ENCODE measurements around the gene SGTB.

The SGTB gene, protein sequence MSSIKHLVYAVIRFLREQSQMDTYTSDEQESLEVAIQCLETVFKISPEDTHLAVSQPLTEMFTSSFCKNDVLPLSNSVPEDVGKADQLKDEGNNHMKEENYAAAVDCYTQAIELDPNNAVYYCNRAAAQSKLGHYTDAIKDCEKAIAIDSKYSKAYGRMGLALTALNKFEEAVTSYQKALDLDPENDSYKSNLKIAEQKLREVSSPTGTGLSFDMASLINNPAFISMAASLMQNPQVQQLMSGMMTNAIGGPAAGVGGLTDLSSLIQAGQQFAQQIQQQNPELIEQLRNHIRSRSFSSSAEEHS

DNA sequence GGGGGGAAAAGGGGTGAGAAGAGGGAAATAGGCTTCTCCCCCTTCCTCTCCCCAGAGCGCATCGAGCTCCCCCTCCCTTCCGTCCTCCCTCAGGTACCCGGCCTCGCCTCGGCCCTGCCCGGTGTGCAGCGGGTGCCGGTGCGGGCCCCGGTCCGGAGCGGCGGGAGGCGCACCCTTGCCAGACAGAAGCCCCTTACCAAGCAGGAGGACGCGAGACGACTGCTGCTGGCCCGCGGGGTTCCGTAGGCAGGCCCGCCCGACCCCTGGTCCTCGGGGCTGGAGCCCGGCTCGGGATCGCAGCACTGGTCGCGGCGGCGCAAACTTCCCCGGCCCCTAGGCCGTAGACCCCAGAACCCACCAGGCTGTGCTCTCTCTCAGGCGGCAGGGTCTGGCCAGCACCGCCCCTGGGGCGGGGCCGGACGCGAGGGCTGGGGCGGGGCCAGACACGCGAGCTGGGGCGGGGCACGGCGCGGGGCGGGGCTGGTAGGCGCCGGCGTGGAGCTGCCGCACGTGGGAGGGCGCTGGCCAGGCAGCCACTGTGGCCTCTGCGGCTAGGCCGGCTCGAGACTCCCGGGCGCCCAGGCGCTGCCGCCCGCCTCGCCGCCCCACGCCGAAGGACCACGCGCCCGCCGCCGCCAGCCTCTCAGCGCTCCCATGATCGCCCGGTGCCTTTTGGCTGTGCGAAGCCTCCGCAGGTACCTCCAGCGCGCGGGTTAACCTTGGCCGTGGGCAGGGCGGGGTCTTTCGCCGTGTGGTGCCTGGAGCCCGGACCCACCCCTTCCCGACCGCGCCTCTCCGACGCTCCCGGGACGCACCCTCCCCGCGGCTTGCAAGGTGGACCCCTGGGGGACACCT, at the start of gene SGTB, which contains the start of gene NLN:
Gene SGTB, minus strand, starts transcription at position 390 of the 855 bp plus-strand sequence. CDS start 1,302 bp downstream, outside the sequence.
Gene NLN, plus strand, starts transcription at position 486 of the 855 bp plus-strand sequence. Its CDS starts 169 bp downstream, at position 655.
- peak; percentile 95 for DNase-seq

DNA sequence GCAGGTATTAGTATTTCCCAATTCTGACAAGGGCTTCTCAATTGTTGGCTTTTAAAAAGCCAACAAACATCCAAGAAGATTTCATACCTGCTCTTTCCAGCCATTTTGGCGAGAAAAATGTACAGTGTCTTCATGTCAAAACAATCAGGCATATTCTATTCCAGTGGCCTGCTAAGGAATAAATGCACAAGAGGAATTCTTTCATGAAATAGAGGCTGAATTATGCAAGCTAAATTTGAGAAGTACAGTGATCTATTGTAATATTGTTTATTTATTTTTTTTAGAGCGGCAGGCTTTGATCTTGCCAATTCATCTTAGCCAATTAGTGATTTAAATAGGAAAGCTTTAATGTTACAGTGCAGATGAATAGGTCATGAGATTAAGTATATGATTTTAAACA, 49.4 kb upstream of the SGTB start:
- DNase-seq = no peak

DNA sequence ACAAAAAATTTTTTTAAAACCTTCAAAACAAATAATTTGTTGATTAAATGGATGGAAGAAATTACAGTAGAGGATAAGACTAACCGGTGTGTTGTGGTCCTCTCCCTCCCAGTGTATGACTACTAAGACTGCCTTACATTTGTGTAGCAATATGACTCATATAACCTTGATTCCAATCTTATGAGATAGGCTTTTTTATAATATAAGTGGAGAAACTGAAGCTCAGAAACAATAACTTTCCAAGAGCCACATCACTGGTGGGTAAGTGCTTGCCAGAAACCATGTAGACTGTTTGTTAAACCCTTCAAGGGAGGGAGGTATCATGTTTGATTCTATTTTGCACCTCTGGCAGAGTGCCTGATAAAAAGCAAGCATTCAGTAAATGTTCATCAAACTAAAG, 47.6 kb upstream of the SGTB start:
- no peak for DNase-seq

DNA sequence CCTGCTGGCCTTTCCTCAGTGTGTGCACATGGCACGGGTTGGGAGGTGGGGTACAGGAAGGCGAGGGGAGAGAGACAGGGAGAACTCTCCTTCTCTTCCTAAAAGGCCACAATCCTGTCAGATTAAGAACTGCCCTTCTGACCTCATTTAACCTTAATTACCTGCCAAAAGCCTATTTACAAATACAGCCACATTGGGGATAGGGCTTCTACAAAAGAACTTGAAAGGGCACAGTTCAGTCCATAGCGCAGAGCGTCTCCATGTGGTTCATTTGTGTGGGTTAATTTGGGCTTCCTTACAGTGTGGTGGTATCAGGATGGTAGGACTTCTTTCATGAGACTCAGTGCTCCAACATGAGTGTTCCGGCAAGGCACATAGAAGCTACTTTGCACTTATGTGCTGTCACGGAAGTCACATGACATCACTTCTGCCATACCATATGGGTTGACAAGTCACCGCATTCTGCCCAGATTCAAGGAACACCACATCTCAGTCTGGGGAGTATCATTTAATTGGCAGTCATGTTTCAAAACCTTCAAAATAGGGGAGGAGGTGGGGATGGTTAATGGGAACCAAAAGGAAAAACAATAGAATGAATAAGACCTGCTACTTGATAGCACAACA, 46.9 kb upstream of the SGTB start:
- DNase-seq = no peak

DNA sequence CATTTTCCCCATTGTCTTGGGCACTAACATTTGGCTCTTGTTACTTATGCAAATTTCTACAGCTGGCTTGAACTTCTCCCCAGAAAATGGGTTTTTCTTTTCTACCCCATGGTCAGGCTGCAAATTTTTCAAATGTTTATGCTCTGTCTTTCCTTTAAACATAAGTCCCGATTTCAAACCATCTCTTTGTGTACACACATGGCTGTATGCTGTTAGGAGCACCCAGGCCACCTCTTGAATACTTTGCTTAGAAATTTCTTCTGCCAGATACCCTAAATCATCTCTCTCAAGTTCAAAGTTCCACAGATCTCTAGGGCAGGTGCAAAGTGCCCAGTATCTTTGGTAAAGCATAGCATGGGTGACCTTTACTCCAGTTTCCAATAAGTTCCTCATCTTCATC, 45.7 kb upstream of the SGTB start:
- DNase-seq = no peak

DNA sequence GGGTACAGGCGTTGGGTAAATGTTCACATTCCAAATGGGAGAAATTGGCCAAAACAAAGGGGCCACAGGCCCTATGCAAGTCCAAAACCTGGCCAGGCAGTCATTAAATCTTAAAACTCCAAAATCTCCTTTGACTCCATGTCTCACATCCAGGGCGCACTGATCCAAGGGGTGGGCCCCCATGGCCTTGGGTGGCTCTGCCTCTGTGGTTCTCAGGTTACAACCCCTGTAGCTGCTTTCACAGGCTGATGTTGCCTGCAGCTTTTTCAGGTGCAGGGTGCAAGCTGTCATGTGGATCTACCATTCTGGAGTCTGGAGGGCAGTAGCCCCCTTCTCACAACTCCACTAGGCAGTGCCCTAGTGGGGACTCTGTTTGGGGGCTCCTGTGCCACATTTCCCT, 44.9 kb upstream of the SGTB start:
- no peak for DNase-seq

DNA sequence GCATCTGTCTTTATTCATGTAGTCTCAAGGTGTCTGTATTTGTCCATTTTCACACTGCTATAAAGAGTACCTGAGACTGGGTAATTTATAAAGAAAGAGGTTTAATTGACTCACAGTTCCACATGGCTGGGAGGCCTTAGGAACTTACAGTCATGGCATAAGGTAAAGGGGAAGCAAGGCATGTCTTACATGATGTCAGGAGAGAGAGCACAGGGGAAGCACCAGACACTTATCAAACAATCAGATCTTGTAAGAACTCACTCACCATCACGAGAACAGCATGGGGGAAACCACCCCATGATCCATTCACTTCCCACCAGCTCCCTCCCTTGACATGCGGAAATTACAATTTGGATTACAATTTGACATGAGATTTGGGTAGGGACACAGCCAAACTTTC, 44.3 kb upstream of the SGTB start:
- DNase-seq = peak; percentile 7

DNA sequence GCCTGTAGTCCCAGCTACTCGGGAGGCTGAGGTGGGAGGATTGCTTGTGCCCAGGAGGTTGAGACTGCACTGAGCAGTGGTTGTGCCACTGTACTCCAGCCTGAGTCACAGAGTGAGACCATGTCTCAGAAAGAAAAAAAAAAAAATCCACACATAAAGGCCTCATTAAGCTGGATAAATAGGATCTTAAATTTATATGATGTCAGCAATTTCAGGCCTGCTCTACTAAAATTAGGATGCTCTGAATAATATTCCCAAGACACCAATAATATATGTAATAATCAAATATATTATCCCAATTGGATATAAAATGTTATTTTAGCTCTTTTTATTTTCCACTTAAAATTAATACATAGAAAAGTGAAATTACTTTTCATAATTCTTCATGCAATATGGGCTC, 43.7 kb upstream of the SGTB start:
- DNase-seq = no peak

DNA sequence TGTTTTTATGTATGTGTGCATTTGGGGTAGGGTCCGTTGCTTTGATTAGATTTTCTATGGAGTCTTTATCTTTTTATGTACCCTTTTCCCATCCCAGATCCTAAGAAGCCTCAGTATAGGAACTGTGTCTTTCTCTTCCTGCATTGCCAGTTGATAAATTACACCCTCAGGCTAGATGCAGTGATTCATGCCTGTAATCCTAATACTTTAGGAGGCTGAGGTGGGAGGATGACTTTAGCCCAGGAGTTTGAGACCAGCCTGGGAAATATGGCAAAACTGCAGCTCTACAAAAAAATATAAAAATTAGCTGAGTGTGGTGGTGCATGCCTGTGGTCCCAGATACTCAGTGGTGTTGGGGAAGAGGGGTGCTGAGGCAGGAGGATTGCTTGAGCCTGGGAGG, 40.3 kb upstream of the SGTB start:
- DNase-seq = no peak

DNA sequence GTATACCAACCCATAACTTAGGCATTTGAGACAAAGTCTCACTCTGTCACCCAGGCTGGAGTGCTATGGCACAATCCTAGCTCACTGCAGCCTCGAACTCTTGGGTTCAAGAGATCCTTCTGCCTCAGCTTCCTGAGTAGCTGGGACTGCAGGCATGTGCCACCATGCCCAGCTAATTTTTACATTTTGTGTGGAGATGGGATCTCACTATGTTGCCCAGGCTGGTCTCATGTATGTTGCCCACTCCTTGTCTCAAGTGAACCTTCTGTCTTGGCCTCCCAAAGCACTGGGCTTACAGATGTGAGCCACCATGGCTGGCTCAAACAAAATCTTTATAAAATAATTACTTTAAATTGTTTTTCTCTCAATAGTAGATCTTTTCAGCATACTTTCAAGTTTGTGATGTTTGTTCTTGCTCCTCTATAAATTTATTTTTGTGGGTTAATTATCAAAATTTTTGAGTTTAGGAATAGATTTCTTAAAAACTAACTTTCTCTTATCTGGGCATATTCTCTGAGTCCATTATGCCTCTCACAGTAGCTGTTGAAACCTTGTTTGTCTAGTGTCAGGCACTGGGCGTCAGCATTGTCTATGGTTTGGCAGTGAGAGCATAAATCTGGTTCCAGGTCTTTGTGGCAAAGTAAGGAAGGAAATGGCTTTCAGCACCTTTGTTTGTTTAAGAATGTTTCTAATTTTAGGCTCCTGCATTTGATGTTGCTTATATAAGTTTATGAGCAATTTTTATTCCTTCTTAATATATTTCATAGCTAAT, 38.8 kb upstream of the SGTB start:
- no peak for DNase-seq

DNA sequence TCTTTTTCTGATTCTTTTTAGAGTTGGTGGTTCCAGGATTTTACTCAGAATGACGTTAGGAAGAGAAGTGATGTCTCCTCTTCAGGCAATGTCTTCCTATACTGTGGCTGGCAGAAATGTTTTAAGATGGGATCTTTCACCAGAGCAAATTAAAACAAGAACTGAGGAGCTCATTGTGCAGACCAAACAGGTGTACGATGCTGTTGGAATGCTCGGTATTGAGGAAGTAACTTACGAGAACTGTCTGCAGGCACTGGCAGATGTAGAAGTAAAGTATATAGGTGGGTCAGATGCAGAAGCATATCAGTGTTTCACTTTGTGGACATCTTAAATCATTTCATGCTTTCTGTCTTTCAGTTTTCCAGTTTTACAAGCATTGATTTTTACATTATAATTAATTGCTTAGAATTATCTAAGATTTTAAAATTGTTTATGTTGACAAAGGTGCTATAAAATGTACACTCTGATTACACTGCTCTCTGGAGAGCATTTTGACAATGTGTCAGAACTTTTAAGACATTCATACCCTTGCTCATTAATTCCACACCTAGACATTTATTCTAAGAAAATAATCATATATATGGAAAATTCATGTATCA, 36.7 kb upstream of the SGTB start:
- DNase-seq = no peak

DNA sequence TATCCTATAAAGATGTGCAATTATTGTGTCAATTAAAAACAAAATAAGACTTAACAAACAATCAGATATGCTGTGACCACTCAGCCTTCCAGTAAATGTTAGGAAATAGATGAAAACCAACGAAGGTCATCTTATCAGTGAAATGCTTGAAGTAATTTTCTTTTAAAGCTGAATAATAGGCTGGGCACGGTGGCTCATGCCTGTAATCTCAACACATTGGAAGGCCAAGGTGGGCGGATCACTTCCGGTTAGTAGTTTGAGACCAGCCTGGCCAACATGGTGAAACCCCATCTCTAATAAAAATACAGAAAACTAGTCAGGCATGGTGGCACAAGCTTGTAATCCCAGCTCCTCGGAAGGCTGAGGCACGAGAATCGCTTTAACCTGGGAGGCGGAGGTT, 31.3 kb upstream of the SGTB start:
- DNase-seq = no peak

DNA sequence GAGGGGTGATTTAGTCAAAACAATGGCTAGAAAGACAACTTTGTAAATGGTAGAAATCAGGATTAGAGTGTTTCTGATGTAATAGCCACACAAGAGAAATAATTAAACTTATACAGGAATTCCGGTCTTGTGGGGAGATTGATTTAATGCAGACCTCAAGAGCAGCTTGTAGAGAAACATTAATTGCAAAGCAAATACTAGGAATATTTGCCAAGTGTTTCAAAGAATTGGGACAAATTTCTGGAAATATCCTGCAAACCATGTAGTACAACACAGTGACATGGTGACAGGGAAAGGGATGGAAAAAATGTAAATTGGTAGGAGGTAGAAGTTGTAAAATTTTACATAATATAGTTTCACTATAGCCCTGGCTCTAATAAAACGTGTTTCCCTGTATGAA, 29.0 kb upstream of the SGTB start:
- no peak for DNase-seq

DNA sequence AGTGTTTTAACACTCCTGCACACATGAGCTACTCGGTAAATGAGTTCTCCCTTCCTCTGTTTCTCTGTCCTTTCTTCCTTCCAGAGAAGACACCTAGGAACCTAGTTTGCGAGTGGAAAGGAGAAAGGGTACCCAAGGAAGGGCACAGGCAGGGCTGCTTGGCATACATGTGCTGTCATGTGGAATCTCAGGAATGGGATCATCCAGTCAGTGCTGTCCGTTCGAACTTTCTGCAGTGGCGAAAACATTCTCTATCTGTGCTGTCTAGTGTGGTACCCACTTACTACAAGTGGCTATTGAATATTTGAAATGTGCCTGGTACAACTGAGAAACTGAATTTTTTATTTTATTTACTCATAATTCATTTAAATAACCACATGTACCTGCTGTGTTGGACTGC, 28.0 kb upstream of the SGTB start:
- DNase-seq = no peak

DNA sequence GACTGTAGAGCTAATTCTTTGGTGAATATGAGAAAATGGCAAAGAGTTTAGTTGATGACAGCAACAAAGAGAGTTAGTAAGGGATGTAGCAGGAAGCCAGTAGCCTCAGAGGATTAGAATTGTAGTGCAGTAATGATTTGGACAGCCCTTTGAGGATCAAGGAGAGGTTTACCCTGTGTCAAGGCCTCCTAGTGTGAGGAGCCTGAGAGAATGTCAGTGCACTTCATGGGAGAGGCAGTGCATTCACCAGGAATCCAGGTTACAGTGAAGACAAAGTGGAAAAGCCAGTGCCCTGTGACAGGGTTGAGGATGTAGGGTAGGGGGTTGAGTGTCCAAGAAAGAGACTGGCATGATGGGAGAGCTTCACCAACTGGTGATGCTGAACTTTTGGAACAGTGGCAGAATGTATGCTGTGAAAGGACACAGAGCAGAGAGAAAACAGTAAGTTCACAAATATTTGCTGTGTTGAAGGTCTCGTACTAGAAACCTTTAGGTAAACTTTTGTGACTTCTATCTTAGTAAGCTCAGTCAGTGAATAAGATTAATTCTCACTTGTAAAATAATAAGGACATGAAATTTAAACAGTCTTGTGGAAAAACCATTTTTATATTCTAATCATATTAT, 27.4 kb upstream of the SGTB start:
- DNase-seq = no peak

DNA sequence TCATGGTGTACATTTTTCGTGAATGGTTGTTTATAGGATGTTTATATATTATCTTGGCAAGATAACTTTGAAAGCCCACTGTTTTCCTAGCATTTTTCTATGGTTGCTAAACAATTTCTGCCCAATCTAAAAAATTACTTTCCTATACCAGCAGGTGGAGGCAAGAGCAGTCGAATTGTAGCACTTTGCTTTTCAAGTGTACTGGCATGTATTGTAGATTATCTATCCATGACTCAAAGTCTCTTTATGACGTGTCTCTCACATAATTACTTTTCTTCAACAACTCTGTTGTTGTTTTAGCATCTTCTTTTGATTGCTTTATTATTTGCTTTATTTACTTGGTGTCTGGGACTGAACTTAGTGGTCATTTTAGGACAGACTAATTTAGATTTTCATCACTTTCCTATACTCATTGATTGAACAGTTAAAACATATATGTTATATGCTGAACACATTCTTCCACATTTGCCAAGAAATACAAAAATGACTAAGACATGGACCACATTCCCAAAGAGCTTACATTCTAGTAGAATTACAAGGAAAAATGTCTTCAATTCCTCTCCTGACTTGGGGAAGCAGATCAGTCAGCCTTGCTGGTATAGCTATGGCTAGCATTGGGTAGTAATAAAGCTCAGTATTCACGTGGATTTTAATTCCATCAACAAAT, 20.8 kb upstream of the SGTB start:
- DNase-seq = peak; percentile 63

DNA sequence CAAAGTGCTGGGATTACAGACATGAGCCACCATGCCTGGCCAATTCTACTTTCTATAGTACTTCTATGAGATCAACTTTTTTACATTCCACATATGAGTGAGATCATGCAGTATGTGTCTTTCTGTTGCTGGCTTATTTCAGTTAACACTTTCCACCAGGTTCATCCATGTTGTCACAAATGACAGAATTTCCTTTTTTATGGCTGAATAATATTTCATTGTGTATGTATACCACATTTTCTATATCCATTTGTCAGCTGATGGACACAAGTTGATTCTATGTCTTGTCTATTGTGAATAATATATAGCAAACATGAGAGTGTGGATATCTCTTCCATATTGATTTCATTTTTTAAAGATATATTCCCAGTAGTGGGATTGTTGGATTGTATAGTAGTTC, 17.3 kb upstream of the SGTB start:
- DNase-seq = no peak

DNA sequence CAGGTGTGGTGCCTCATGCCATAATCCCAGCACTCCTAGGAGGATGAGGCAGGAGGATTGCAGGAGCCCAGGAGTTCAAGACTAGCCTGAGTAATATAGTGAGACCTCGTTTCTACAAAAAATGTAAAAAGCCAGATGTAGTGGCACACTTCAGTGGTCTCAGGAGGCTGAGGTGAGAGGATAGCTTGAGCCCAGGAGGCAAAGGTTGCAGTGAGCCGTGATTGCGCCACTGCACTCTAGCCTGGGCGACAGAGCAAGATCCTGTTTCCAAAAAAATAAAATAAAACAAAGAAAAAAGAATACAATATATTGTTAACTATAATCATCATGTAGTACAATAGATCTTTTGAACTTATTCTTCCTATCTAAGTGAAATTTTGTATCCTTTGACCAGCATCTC, 16.4 kb upstream of the SGTB start:
- DNase-seq = no peak

DNA sequence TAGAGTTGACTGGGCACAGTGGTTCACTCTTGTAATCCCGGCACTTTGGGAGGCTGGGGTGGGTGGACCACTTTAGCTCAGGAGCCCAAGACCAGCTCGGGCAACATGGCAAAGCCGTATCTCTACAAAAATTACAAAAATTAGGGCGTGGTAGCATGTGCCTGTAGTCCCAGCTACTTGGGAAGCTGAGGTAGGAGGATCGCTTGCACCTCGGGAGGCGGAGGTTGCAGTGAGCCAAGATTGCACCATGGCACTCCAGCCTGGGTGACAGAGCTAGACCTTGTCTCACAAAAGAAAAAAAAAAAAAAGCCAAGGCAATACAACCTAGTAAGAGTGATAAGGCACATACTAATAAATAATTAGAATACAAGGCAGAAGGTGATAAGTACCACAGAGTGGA, 15.9 kb upstream of the SGTB start:
- no peak for DNase-seq

DNA sequence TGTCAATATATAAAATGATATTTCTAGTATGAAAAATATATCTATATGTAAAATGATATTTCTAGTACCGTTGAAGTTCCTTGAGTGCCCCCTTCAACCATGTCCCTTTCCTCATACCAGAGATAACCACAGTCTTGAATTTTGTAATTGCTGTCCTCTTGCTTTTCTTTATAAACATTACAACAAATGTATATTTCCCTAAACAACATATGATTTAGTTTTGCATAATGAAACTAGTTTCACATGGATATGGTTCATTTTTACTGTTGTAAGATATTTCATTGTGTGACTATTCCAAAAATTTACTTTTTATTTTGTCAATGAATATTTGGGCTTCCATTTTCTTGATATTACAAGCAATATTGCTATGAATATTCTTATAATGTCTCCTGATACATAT, 14.1 kb upstream of the SGTB start:
- peak; percentile 27 for DNase-seq

DNA sequence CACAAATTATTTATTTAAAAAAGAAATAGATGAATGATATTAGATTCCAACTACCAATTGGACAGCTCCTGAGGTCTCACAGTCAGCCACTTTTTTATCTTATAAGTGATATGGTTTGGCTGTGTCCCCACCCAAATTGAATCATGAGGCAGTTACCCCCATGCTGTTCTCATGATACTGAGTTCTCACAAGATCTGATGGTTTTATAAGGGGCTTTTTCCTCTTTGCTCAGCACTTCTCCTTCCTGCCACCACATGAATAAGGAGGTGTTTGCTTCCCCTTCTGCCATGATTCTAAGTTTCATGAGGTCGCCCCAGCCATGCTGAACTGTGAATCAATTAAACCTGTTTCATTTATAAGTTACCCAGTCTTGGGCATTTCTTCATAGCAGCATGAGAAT, 13.0 kb upstream of the SGTB start:
- peak; percentile 69 for DNase-seq
